Keratinocyte (primary cell): Measurements from ENCODE around the gene PRR20G. TPM values are rescaled to one million over a fixed set of nuclear protein-coding genes. Genes with fewer than 3 reads are reported as not detected.

Experiments
- DNase-seq: peaks from one replicate; pipeline ENCODE4 v3.0.0-alpha.2; 2011; ENCODE audit warnings: low read depth, missing footprints, low spot score
- FAIRE-seq: peaks from 2 replicates; lab custom pipeline; 2011; peaks lifted over from hg19 to GRCh38; lab: Jason Lieb, UNC
- H2AFZ ChIP-seq: 2 replicates; pipeline ENCODE4 v1.6.0; 2012; ENCODE audit warnings: low read length, control low read depth, inconsistent platforms; ENCODE audit not compliant: control insufficient read depth
- H3K27ac ChIP-seq: 2 replicates; pipeline ENCODE4 v1.5.1; 2011; ENCODE audit warnings: low read length; ENCODE audit not compliant: control insufficient read depth, insufficient read depth
- H3K27me3 ChIP-seq: 3 replicates; pipeline ENCODE4 v1.6.0; 2011; ENCODE audit warnings: low read length; ENCODE audit not compliant: control insufficient read depth, insufficient read depth; ENCODE audit errors: extremely low read depth
- H3K36me3 ChIP-seq, 2 experiments: 2 replicates in 1 of 2; 3 replicates in 1 of 2; pipeline ENCODE4 v1.5.1; 2011; ENCODE audit warnings: low read length in 2 of 2, mild to moderate bottlenecking in 1 of 2; ENCODE audit not compliant: control insufficient read depth in 2 of 2, insufficient read depth in 2 of 2; ENCODE audit errors: extremely low read depth in 1 of 2
- H3K4me1 ChIP-seq: 3 replicates; pipeline ENCODE4 v1.5.1; 2011; ENCODE audit warnings: low read length; ENCODE audit not compliant: control insufficient read depth, insufficient read depth; ENCODE audit errors: extremely low read depth
- H3K4me2 ChIP-seq: 3 replicates; pipeline ENCODE4 v1.6.0; 2011; ENCODE audit warnings: low read depth, low read length; ENCODE audit not compliant: control insufficient read depth, insufficient read depth; ENCODE audit errors: extremely low read depth
- H3K4me3 ChIP-seq, 3 experiments: fragments of 200-600 bp in 1 of 3; sonication (generic) in 1 of 3; 2 replicates in 2 of 3; 3 replicates in 1 of 3; pipeline ENCODE4 v1.5.1; 2011 to 2016; ENCODE audit warnings: low read length in 3 of 3, mild to moderate bottlenecking in 3 of 3, control low read depth in 2 of 3, inconsistent platforms in 1 of 3, low read depth in 1 of 3, mixed read lengths in 1 of 3, mixed run types in 1 of 3, moderate library complexity in 1 of 3; ENCODE audit not compliant: control insufficient read depth in 2 of 3, insufficient read depth in 2 of 3; ENCODE audit errors: extremely low read depth in 1 of 3
- H3K79me2 ChIP-seq: 2 replicates; pipeline ENCODE4 v1.6.0; 2012; ENCODE audit warnings: low read length; ENCODE audit not compliant: control insufficient read depth, insufficient read depth
- H3K9ac ChIP-seq: 3 replicates; pipeline ENCODE4 v1.6.0; 2011; ENCODE audit warnings: low read length; ENCODE audit not compliant: control insufficient read depth, insufficient read depth; ENCODE audit errors: extremely low read depth
- H3K9me1 ChIP-seq: 3 replicates; pipeline ENCODE4 v1.6.0; 2011; ENCODE audit warnings: low read length; ENCODE audit not compliant: control insufficient read depth, insufficient read depth; ENCODE audit errors: extremely low read depth
- H3K9me3 ChIP-seq: 2 replicates; pipeline ENCODE4 v1.5.1; 2012; ENCODE audit warnings: low read depth, low read length; ENCODE audit not compliant: control insufficient read depth
- H4K20me1 ChIP-seq: 3 replicates; pipeline ENCODE4 v1.6.0; 2011; ENCODE audit warnings: low read length; ENCODE audit not compliant: control insufficient read depth, insufficient read depth; ENCODE audit errors: extremely low read depth
- CTCF ChIP-seq, 3 experiments: IDR thresholded peaks in 1 of 3; conservative IDR thresholded peaks in 1 of 3; optimal IDR thresholded peaks in 1 of 3; 2 replicates in 2 of 3; 3 replicates in 1 of 3; pipeline versions ENCODE3 to v1.5.1; 2011; ENCODE audit warnings: low read length in 3 of 3, mild to moderate bottlenecking in 3 of 3, moderate library complexity in 2 of 3, control low read depth in 1 of 3, inconsistent platforms in 1 of 3; ENCODE audit not compliant: insufficient read depth in 2 of 3; ENCODE audit errors: extremely low read depth in 1 of 3
- EZH2 ChIP-seq: IDR thresholded peaks from one replicate; pipeline ENCODE4 v1.6.1; 2012; ENCODE audit warnings: inconsistent platforms, mild to moderate bottlenecking, low read length, moderate library complexity
- dilution Hi-C: fragments of 300-500 bp; cut with MboI; formaldehyde crosslinking; loops from one replicate; pipeline ENCODE4 v1.7.0; 2020; ENCODE audit warnings: low sequenced_read_pairs; ENCODE audit not compliant: extremely low pct_ligation_motif_present
- polyA plus RNA-seq, 5 experiments: library from polyadenylated mRNA; depleted of rRNA in 3 of 5; stranded (reverse) in 3 of 5; stranded (forward) in 1 of 5; unstranded in 1 of 5; fragments of >200 nt; gene quantifications; 1 replicate in 1 of 5; 2 replicates in 3 of 5; 3 replicates in 1 of 5; pipeline versions ENCODE4 v1.2.1 to v1.2.3, GENCODE V29; 2011 to 2012; ENCODE audit warnings: missing spikeins in 2 of 5, low read depth in 1 of 5, low replicate concordance in 1 of 5

Gene PRR20G
- polyA plus RNA-seq, 1 donor (not counting 4 experiments of a cell fraction or from before 2014, with no cell fraction given), result not detected

- Histone ChIP-seq H2AFZ (peak overlapping the region; percentile 59), H3K4me1 (peaks cover 38% of the 10 kb centered on the region), H3K9me3 (no peaks in the 10 kb centered on the region), H4K20me1 (no peaks in the 10 kb centered on the region), H3K4me3 (peak overlapping the region; percentile 5 to 50 (median 29)), H3K9me1 (no peaks in the 10 kb centered on the region), H3K79me2 (no peaks in the 10 kb centered on the region), H3K36me3 (no peaks in the 10 kb centered on the region), H3K27ac (peak overlapping the region; percentile 80), H3K9ac (peak overlapping the region; percentile 57), H3K27me3 (no peaks in the 10 kb centered on the region), H3K4me2 (peak overlapping the region; percentile 86)
- TF ChIP-seq EZH2, result no peak
- TF ChIP-seq CTCF (optimal IDR thresholded peaks at IDR 0.05 in 1 of 3, IDR thresholded peaks at IDR 0.05 in 1 of 3, conservative IDR thresholded peaks at IDR 0.05 in 1 of 3; ENCODE audit: extremely low read depth in 1 of 3, insufficient read depth in 2 of 3, low read length in 3 of 3), result no peak
- dilution Hi-C loops, result no loop called here
- peak; percentile 94 for FAIRE-seq
- DNase-seq, result peak; percentile 71
Observed at GRCh38 chr3:127275287-127275781, 12.5 kb downstream of the PRR20G start.

- Histone ChIP-seq H3K9me1 (no peaks in the 10 kb centered on the region), H3K9me3 (no peaks in the 10 kb centered on the region), H3K27ac (peak overlapping the region; percentile 80), H2AFZ (peak overlapping the region; percentile 7), H3K79me2 (no peaks in the 10 kb centered on the region), H3K4me1 (peaks cover 38% of the 10 kb centered on the region), H4K20me1 (no peaks in the 10 kb centered on the region), H3K9ac (peak overlapping the region; percentile 23), H3K27me3 (no peaks in the 10 kb centered on the region), H3K4me3 (no peak overlapping the region), H3K36me3 (no peaks in the 10 kb centered on the region), H3K4me2 (peak overlapping the region; percentile 86)
- DNase-seq (no peak), FAIRE-seq (no peak)
- TF ChIP-seq CTCF (optimal IDR thresholded peaks at IDR 0.05 in 1 of 3, IDR thresholded peaks at IDR 0.05 in 1 of 3, conservative IDR thresholded peaks at IDR 0.05 in 1 of 3; ENCODE audit: extremely low read depth in 1 of 3, insufficient read depth in 2 of 3, low read length in 3 of 3), result no peak
- dilution Hi-C loops, result no loop called here
Observed at GRCh38 chr3:127274200-127274760, 13.6 kb downstream of the PRR20G start.
